ENCODE data around the gene IL1RN. TPM values are rescaled to one million over a fixed set of nuclear protein-coding genes. Genes with fewer than 3 reads are reported as not detected.

Gene IL1RN
- total and polyA plus RNA-seq, 2 of the 13 experiments (the other 11 are each of a cell fraction or from before 2014, with no cell fraction given), result 21.2 to 101 TPM

- TF ChIP-seq SNAI1 (CRISPR knock-in tag; IDR thresholded peaks at IDR 0.05; ENCODE audit: borderline replicate concordance), result no peak
- TF ChIP-seq POLR2AphosphoS2 (IDR thresholded peaks at IDR 0.05; ENCODE audit: low read depth, low read length), result no peak
- TF ChIP-seq ARNTL (CRISPR knock-in tag; IDR thresholded peaks at IDR 0.05), result no peak
- TF ChIP-seq ZNF687 (CRISPR knock-in tag; IDR thresholded peaks at IDR 0.05), result peak; percentile 87
- TF ChIP-seq MXD4 (CRISPR knock-in tag; IDR thresholded peaks at IDR 0.05), result no peak
- TF ChIP-seq STAG1 (CRISPR knock-in tag; IDR thresholded peaks at IDR 0.05), result 0 out of 2 replicates have a peak, but pooled peaks have one; percentile 1
- TF ChIP-seq MXI1 (IDR thresholded peaks at IDR 0.05; ENCODE audit: borderline replicate concordance, low read depth, low read length), result no peak
- no peak for TF ChIP-seq CBX1 (IDR thresholded peaks at IDR 0.05; ENCODE audit: low read depth)
- no peak for TF ChIP-seq RFX3 (CRISPR knock-in tag; IDR thresholded peaks at IDR 0.05)
- no peak for TF ChIP-seq BATF2 (CRISPR knock-in tag; IDR thresholded peaks at IDR 0.05)
- TF ChIP-seq MYNN (CRISPR knock-in tag; IDR thresholded peaks at IDR 0.05; ENCODE audit: low read depth), result peak; percentile 51; the same call in 1 of the 2 replicates
- peak; percentile 55 for TF ChIP-seq SALL1 (CRISPR knock-in tag; IDR thresholded peaks at IDR 0.05)
- TF ChIP-seq ZNF552 (CRISPR knock-in tag; IDR thresholded peaks at IDR 0.05; ENCODE audit: borderline replicate concordance), result no peak
- no peak for TF ChIP-seq CREM (IDR thresholded peaks at IDR 0.05)
- TF ChIP-seq CREM (CRISPR knock-in tag; IDR thresholded peaks at IDR 0.05), result no peak
- TF ChIP-seq TAF15 (IDR thresholded peaks at IDR 0.05; ENCODE audit: low read depth, low read length, poor library complexity, severe bottlenecking), result no peak
- no peak for TF ChIP-seq ZFP82 (CRISPR knock-in tag; IDR thresholded peaks at IDR 0.05; ENCODE audit: borderline replicate concordance)
- TF ChIP-seq ZNF549 (CRISPR knock-in tag; IDR thresholded peaks at IDR 0.05), result no peak
- TF ChIP-seq ZNF737 (CRISPR knock-in tag; IDR thresholded peaks at IDR 0.05; ENCODE audit: borderline replicate concordance), result no peak
- TF ChIP-seq ZNF710 (CRISPR knock-in tag; IDR thresholded peaks at IDR 0.05; ENCODE audit: borderline replicate concordance), result no peak
- no peak for TF ChIP-seq U2AF1 (optimal IDR thresholded peaks at IDR 0.05; ENCODE audit: low read depth, low read length)
- TF ChIP-seq NFE2 (CRISPR knock-in tag; IDR thresholded peaks at IDR 0.05), result no peak
- TF ChIP-seq HNRNPL (IDR thresholded peaks at IDR 0.05; ENCODE audit: low read depth, low read length), result no peak
- TF ChIP-seq ZNF441 (CRISPR knock-in tag; IDR thresholded peaks at IDR 0.05; ENCODE audit: borderline replicate concordance), result peak; percentile 66; the same call in 1 of the 2 replicates
- TF ChIP-seq KAT2B (IDR thresholded peaks at IDR 0.05; ENCODE audit: borderline replicate concordance, low read depth, low read length), result no peak
Observed at GRCh38 chr2:113157118-113157896, 29.9 kb downstream of the IL1RN start (continued).
